ENCODE measurements around the gene DTD1. TPM values are rescaled to one million over a fixed set of nuclear protein-coding genes. Genes with fewer than 3 reads are reported as not detected.

Gene DTD1
- total RNA-seq, 2 experiments from 2014 or later = 31.9 to 33.5 TPM

GRCh38 chr20:18653736-18654447 is 66.0 kb downstream of the DTD1 start:
- CTCF ChIA-PET = interaction anchor here (1.3 kb wide), 1 partner anchor 22 kb away, joined by 7 read pairs; no protein-coding TSS in a partner anchor
- H3K9me3 Mint-ChIP-seq (ENCODE audit: low read depth) = no peaks in the 10 kb centered on the region
- no peaks in the 10 kb centered on the region for H3K4me1 Mint-ChIP-seq
- no peaks in the 10 kb centered on the region for H3K36me3 Mint-ChIP-seq
- no peak overlapping the region for H3K27ac Mint-ChIP-seq
- H3K27me3 Mint-ChIP-seq = no peaks in the 10 kb centered on the region
- no peak overlapping the region for H3K4me3 Mint-ChIP-seq
- DNase-seq = no peak
- ATAC-seq = no peak

GRCh38 chr20:18654448-18654773 is 66.6 kb downstream of the DTD1 start:
- H3K27ac Mint-ChIP-seq = no peak overlapping the region
- H3K27me3 Mint-ChIP-seq = no peaks in the 10 kb centered on the region
- H3K36me3 Mint-ChIP-seq = no peaks in the 10 kb centered on the region
- H3K4me1 Mint-ChIP-seq = no peaks in the 10 kb centered on the region
- CTCF ChIA-PET = interaction anchor here (0.5 to 1.3 kb wide), 2 partner anchors 22 to 1459 kb away, joined by 3 to 7 read pairs; no protein-coding TSS in a partner anchor
- ATAC-seq (no peak), DNase-seq (no peak)
- H3K9me3 Mint-ChIP-seq (ENCODE audit: low read depth) = no peaks in the 10 kb centered on the region
- H3K4me3 Mint-ChIP-seq = no peak overlapping the region

- peaks cover 6% of the 10 kb centered on the region for H3K4me1 Mint-ChIP-seq
Measured at GRCh38 chr20:18657575-18657974, 69.7 kb downstream of the DTD1 start.

GRCh38 chr20:18662279-18663040 is 74.6 kb downstream of the DTD1 start:
- Mint-ChIP-seq H3K36me3 (no peaks in the 10 kb centered on the region), H3K9me3 (ENCODE audit: low read depth) (no peaks in the 10 kb centered on the region), H3K4me3 (no peak overlapping the region), H3K27ac (no peak overlapping the region), H3K4me1 (peaks cover 12% of the 10 kb centered on the region), H3K27me3 (no peaks in the 10 kb centered on the region)
- ATAC-seq (no peak), DNase-seq (no peak)
- CTCF ChIA-PET = no interaction called here

More at GRCh38 chr20:18657575-18657974, 69.7 kb downstream of the DTD1 start:
- no peaks in the 10 kb centered on the region for H3K36me3 Mint-ChIP-seq
- no peak overlapping the region for H3K27ac Mint-ChIP-seq
- ATAC-seq (no peak), DNase-seq (no peak)
- H3K27me3 Mint-ChIP-seq = no peaks in the 10 kb centered on the region
- CTCF ChIA-PET = no interaction called here
- H3K9me3 Mint-ChIP-seq (ENCODE audit: low read depth) = no peaks in the 10 kb centered on the region
- no peak overlapping the region for H3K4me3 Mint-ChIP-seq

GRCh38 chr20:18663932-18664331 is 76.1 kb downstream of the DTD1 start:
- no peaks in the 10 kb centered on the region for H3K9me3 Mint-ChIP-seq (ENCODE audit: low read depth)
- H3K27ac Mint-ChIP-seq = no peak overlapping the region
- no peak for DNase-seq
- H3K4me1 Mint-ChIP-seq = peaks cover 12% of the 10 kb centered on the region
- no peak overlapping the region for H3K4me3 Mint-ChIP-seq
- H3K36me3 Mint-ChIP-seq = no peaks in the 10 kb centered on the region
- no peak for ATAC-seq
- H3K27me3 Mint-ChIP-seq = no peaks in the 10 kb centered on the region
- CTCF ChIA-PET = no interaction called here

GRCh38 chr20:18665135-18665534 is 77.3 kb downstream of the DTD1 start:
- Mint-ChIP-seq H3K27ac (no peak overlapping the region), H3K27me3 (no peaks in the 10 kb centered on the region), H3K36me3 (no peaks in the 10 kb centered on the region), H3K4me1 (peaks cover 12% of the 10 kb centered on the region), H3K9me3 (ENCODE audit: low read depth) (no peaks in the 10 kb centered on the region), H3K4me3 (no peak overlapping the region)
- DNase-seq (no peak), ATAC-seq (no peak)
- CTCF ChIA-PET = no interaction called here

GRCh38 chr20:18666803-18667415 is 79.1 kb downstream of the DTD1 start:
- CTCF ChIA-PET = no interaction called here
- no peaks in the 10 kb centered on the region for H3K36me3 Mint-ChIP-seq
- H3K4me1 Mint-ChIP-seq = peaks cover 8% of the 10 kb centered on the region
- ATAC-seq (no peak), DNase-seq (no peak)
- H3K27me3 Mint-ChIP-seq = no peaks in the 10 kb centered on the region
- H3K27ac Mint-ChIP-seq = no peak overlapping the region
- H3K9me3 Mint-ChIP-seq (ENCODE audit: low read depth) = no peaks in the 10 kb centered on the region
- no peak overlapping the region for H3K4me3 Mint-ChIP-seq

GRCh38 chr20:18669241-18670019 is 81.6 kb downstream of the DTD1 start:
- CTCF ChIA-PET = no interaction called here
- Mint-ChIP-seq H3K27me3 (no peaks in the 10 kb centered on the region), H3K9me3 (ENCODE audit: low read depth) (no peaks in the 10 kb centered on the region), H3K4me1 (peaks cover 6% of the 10 kb centered on the region), H3K4me3 (no peak overlapping the region), H3K27ac (no peak overlapping the region), H3K36me3 (no peaks in the 10 kb centered on the region)
- ATAC-seq = no peak
- DNase-seq = no peak

- H3K36me3 Mint-ChIP-seq = no peaks in the 10 kb centered on the region
- DNase-seq = no peak
- CTCF ChIA-PET = interaction anchor here (1.0 kb wide), 1 partner anchor 11 kb away, joined by 3 read pairs; no protein-coding TSS in a partner anchor
- H3K9me3 Mint-ChIP-seq (ENCODE audit: low read depth) = no peaks in the 10 kb centered on the region
- H3K27me3 Mint-ChIP-seq = no peaks in the 10 kb centered on the region
- no peaks in the 10 kb centered on the region for H3K4me1 Mint-ChIP-seq
- no peak overlapping the region for H3K27ac Mint-ChIP-seq
- ATAC-seq = no peak
- no peak overlapping the region for H3K4me3 Mint-ChIP-seq
Measured at GRCh38 chr20:18671203-18671710, 83.4 kb downstream of the DTD1 start.

GRCh38 chr20:18672834-18673233 is 85.0 kb downstream of the DTD1 start:
- no peaks in the 10 kb centered on the region for H3K27me3 Mint-ChIP-seq
- CTCF ChIA-PET = no interaction called here
- no peaks in the 10 kb centered on the region for H3K4me1 Mint-ChIP-seq
- no peaks in the 10 kb centered on the region for H3K9me3 Mint-ChIP-seq (ENCODE audit: low read depth)
- DNase-seq (no peak), ATAC-seq (no peak)
- no peaks in the 10 kb centered on the region for H3K36me3 Mint-ChIP-seq
- no peak overlapping the region for H3K4me3 Mint-ChIP-seq
- no peak overlapping the region for H3K27ac Mint-ChIP-seq

GRCh38 chr20:18676396-18676795 is 88.5 kb downstream of the DTD1 start:
- CTCF ChIA-PET = interaction anchor here (0.7 kb wide), 1 partner anchor 392 kb away, joined by 3 read pairs; no protein-coding TSS in a partner anchor
- H3K4me3 Mint-ChIP-seq = no peak overlapping the region
- no peaks in the 10 kb centered on the region for H3K4me1 Mint-ChIP-seq
- H3K27me3 Mint-ChIP-seq = no peaks in the 10 kb centered on the region
- DNase-seq (no peak), ATAC-seq (no peak)
- H3K9me3 Mint-ChIP-seq (ENCODE audit: low read depth) = no peaks in the 10 kb centered on the region
- no peak overlapping the region for H3K27ac Mint-ChIP-seq
- H3K36me3 Mint-ChIP-seq = no peaks in the 10 kb centered on the region

- H3K27me3 Mint-ChIP-seq = no peaks in the 10 kb centered on the region
- ATAC-seq (no peak), DNase-seq (no peak)
- H3K36me3 Mint-ChIP-seq = no peaks in the 10 kb centered on the region
- H3K9me3 Mint-ChIP-seq (ENCODE audit: low read depth) = no peaks in the 10 kb centered on the region
- no peak overlapping the region for H3K27ac Mint-ChIP-seq
- CTCF ChIA-PET = no interaction called here
- H3K4me3 Mint-ChIP-seq = no peak overlapping the region
- no peaks in the 10 kb centered on the region for H3K4me1 Mint-ChIP-seq
Measured at GRCh38 chr20:18677126-18677525, 89.3 kb downstream of the DTD1 start.

Data from activated CD8-positive, alpha-beta memory T cell treated with anti-CD3 and anti-CD28 coated beads, Interleukin-2, amount 10 ng/mL, durations not matched to agents 7 days and 5 days (primary cell).